Vagina (tissue), 2 donors: ENCODE measurements around the gene TJAP1.
A peak's percentile ranks its signal among the peaks of the same experiment; 100 is the strongest.

Source experiments
- POLR2A ChIP-seq, 2 donors: fragments of 450-650 bp; IDR thresholded peaks; one replicate each; pipeline ENCODE4 v1.6.1; 2017; ENCODE audit warnings: antibody characterized with exemption in 2 of 2, mild to moderate bottlenecking in 2 of 2, moderate library complexity in 2 of 2
- POLR2AphosphoS5 ChIP-seq, 2 donors: sonication (generic); formaldehyde crosslinking; IDR thresholded peaks; one replicate each; pipeline ENCODE4 v1.9.0; 2017; ENCODE audit warnings: antibody characterized with exemption in 2 of 2, mild to moderate bottlenecking in 2 of 2, low read depth in 1 of 2; ENCODE audit not compliant: insufficient read depth in 1 of 2

DNA sequence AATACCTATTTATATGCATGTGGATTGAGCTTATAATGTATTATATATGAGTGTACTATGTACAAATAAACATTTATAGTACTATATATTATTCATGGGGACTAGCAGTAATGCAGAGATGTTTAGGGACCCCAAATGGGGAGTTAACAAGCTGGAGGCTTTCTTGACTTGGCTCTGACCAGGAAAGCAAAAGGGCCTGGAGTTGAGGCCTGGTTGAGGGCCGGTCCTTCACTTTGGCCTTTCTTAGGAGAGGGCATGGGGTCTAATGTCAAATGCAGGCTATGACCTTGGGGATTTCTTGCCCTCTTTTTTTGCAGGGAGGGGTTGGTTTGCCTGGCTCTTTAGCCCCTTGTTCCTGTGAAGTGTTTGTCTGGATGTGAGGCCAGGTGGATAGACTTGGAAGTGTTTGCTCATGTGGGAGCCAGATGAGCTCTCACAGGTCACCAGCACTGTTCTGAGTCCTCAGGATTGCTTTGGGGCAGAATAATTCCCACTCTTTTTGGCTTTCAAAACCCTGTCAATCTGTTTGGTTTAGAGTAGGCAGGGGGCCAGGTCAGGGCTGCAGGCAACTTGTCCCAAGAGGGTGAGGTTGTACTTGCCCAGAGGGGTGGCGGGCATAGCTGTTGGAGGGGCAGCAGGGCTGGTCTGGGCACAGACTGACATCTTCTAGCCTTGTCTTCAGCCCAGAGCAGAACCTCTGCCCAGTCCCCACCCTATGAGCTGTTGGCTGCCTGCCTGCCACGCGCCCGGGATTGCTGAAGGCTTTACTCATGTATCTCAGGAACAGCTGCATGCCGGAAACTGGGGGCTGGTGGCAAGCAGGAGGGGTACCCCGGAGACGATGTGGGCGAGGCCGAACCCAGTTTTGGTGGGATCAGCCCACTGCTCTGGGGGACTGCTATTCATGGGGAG lies 14.6 kb downstream of the TJAP1 start:
- no peak for TF ChIP-seq POLR2A (IDR thresholded peaks at IDR 0.05)
- TF ChIP-seq POLR2AphosphoS5 (IDR thresholded peaks at IDR 0.05; ENCODE audit: insufficient read depth in 1 of 2, low read depth in 1 of 2), result peak in 1 of 2 donors; percentile 51
